T-helper 1 cell treated with Interleukin-12 subunit alpha and Interleukin-12 subunit beta and Interleukin-4 antibody, amounts not matched to agents 30 ng/mL and 1 ng/mL, for 36 hours (primary cell): Measurements from ENCODE around the gene CHD5. TPM values are rescaled to one million over a fixed set of nuclear protein-coding genes. Genes with fewer than 3 reads are reported as not detected.

Experiments used
- intact Hi-C: fragments of 100-400 bp; cut with micrococcal nuclease; formaldehyde crosslinking; loops from one replicate; pipeline ENCODE4 v1.15.1; 2024
- total RNA-seq: library from RNA; stranded (reverse); gene quantifications from 2 replicates; pipeline ENCODE4 v1.2.3, GENCODE V29; 2022

The CHD5 gene
- total RNA-seq, 1 donor from 2014 or later, result 2.3 TPM

DNA sequence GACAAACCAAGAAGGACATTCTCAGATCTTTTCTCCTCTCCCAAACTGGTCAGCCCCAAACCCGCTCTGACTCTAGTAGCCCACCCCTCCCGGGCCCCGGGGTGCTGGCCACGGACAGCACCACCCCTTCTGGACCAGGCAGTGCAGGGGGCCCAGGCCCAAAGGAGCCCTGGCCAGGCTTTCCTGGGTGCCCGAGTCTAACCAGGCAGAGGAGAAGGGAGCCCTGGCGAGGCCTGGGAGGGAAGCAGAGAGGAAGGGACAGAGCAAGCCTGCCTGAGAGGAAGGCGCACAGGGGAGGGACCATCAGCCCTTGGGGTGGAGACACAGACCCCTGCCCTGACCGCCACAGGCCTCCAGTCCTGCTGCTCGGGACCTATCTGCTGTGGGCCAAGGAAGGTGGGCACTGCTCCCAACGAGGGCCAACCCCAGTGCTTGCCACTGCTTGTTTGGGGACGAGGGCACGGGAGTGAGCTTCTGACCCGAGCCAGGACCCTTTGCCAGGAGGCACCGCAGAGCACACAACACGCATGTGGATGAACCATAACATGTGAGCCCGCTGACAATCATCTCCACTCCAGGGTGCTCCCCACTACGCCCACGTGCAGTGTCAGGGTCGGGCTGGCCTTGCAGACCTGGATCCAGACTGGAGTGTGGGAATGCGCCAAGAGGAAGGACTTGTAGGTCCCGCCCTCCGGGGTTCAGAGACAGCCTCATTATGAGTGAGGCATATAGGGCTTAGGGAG lies 76.8 kb downstream of the CHD5 start:
- intact Hi-C loops, result no loop called here

DNA sequence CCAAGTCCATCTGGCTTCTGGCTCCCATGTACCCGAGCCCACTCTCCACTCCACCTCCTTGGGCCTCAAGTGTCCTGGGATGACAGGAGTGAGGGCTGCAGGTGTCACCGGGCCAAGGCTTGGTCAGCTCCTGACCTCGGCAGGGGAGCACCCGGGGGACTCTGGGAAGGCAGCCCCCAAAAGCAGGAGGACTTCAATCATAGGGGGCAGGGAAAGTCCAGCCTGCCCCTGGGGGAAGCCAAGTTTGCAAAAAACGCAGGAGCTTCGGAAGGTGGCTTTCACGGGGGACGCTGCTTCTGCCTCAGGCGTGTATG lies 77.6 kb downstream of the CHD5 start:
- intact Hi-C loops, result no loop called here

DNA sequence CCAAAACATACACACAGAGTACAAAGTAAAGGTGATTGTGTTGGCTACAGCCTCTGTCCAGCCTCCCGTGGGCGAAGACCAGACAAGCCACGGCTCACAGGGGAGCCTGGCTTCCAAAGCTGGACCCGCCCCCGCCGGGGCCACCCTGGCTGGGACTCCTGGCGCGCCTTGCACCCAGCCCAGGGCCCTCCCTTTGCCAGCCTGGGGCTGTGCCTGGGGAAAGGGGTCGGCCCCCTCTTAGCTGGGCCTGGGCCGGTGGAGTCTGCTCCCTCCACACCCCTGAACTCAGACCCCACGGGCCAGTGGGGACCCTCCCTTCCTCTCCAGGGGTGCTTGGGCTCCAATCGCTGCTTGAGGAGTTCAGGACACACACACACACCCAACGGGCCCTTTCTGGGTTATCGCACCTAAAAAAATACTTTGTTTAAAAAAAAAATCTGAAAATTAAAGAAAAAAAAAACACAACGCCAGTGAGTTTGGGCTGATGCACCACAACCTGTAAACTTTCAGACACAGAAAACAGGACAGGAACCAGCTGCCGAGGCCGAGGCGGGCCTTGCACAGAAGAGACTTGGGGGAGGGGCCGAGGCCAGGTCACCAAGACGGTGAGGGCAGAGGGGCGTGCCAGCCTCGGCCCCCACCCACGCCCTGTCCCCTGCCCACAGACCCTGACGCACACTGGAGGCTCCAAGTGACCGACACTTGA lies 78.1 kb downstream of the CHD5 start:
- intact Hi-C loops, result no loop called here

DNA sequence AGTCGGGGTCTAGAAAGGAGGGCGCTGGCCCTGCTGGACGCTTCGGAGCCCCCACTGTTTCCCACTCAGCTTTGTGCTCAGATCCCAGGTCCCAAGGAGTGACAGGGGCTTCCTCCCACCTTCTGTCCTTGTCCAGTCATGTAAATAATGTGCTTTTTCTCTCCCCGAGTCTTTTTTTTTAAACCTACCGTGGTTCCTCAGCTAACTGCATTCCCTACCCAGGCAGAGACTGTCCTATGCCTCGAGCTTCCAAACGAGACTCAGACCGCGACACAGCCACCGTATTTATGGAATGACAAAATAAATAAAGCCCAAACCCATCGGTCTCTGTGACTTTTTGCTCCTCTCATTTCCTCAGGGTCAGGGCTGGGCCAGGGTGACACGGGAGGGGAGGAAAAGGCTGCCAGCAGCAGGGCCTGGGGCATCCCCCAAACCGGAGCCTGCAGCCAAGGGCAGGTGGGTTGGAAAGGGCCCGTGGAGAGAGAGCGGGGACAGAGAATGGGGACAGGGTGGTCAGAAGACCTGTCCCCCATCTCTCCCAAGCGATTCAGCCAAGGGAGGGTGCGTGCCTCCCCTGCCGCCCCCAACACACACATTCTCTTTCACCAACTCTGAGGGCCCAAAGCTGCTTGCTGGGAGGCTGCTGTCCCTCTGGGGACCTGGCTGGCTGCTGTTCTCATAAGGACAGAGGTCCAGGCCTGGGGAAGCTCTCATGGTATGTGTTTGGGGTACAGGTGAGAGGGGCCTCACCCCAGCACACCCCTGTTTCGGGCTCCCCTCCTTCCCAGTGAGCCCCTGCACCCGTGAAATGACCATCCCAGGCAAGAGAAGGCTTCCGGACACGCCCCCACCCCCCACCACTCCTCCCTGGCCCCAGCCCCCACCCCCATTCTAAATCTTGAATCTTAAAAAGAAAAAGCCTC lies 79.0 kb downstream of the CHD5 start:
- intact Hi-C loops, result no loop called here

DNA sequence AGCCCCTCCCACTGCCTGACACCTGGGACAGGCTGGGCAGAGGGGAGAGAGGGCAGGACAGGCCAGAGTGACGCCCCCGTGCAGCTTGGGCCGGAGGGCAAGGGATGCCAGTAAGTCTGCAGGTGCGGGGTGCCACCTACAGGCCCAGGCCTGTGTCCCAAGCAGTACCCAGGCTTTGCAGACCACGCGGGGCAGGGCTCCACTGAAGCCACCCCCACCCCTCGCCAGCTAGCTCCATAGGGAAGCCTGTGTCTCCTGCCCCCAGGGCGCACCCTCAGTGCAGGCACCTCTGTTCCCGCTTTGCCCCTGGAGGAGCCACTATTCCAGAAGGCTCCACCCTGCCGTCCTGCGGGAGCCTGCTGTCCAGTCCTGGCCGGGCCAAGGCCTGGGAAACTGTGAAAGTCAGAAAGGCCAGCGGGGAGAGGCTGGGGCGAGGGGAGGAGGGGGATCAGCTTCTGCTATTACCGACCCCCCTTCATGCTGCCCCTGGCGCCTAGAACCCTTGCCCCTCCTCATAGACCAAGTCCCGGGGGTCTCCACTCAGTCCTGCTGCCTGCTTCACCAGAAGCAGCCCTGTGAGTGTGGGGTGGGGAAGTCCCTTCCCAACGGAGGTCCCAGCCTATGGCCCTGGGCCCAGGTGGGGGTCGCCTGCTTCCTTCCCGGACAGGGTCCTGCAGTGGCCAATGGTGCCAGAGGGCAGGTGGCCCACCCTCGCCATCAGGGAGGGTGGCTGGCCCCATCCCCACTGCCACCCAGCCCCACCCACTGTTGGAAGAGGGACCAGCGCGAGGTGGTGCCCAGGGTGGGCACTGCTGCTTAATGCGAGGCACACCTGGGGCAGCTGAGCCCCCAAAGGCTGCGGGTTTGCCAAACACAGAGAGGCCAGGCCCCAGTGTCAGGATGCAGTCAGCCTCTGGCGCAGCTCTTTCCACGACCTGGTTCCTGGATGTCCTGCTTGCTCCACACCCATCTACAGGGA lies 80.0 kb downstream of the CHD5 start:
- intact Hi-C loops, result no loop called here

DNA sequence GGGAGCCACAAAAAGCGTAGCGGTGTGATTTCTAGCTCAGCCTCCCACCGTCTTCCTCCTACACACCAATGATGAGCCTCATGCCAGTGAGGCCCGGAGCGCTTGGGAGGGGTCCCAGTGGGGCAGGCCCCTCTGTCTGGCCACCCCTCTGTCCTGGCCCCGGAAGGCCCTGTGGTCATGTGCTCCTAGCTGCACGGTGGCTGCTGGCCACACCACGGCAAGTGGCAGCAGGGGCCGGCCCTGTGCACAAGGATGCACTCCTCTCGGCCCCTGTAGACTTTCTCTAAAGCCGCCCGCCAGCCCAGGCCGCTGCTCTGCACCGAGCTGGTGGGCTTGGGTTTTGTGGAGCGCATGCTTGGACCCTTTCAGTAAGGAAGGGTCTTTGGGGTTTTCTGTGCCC lies 80.8 kb downstream of the CHD5 start:
- intact Hi-C loops, result no loop called here

DNA sequence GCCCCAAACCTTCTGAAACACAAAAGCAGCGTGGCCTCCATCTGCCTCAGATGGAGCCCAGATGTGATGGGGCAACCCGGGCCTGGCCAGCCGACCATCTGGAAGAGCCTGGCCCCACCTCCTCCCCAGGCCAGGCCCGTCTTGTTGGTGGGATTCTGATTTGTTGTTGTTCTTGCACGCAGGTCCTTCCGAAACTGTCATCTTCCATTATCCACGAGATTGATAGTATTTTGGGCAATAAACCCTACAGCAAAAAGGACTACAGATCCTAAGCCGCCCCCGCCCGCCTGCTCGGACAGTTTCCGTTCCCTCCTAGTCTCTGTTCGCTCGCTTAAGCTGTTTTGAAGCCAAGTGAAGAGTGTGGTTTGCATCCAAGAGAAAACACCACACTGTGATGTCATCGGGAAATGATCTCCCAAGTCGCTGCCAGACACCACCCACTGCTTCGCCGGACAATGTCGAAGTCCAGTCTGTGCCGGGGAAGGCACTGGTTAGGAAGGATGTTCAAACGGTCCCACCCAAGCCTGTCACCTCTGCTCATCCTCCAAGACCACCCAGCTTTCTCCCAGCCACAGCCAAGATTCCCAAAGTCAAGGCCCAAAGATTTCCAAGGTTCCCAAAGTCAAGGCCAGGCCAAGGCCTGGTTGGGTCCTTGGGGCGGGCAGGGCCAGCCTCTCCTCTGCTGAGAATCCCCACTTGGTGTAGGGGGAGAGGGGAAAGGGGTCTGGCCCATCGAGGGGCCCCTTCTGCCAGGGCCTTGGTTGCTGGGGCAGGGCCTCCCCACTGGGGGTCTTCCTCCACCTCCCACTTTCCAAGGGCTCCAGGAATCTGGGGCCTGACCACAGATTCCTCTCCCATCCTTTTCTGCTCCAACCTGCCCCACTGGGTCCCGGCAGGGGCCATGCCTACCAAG lies 81.6 kb downstream of the CHD5 start:
- intact Hi-C loops, result no loop called here

DNA sequence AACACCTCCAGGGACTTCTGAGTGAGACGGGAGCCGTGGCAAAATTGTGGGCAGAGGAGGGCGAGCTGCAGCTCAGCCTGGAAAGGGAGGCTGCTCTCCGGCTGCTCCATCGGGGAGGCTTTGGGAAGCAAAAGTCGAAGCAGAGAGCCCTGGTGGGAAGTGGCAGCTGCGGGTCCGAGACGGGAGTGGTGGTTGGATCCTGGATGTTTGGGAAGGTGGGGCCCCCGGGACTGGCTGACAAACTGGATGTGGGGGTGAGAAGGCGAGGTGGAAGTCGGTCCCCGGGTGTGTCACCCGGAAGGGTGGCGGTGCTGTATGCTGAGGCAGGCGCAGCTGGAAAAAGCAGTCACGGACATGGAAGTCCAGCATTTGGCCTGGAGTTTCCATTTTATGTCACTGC lies 82.3 kb downstream of the CHD5 start:
- intact Hi-C loops, result no loop called here

DNA sequence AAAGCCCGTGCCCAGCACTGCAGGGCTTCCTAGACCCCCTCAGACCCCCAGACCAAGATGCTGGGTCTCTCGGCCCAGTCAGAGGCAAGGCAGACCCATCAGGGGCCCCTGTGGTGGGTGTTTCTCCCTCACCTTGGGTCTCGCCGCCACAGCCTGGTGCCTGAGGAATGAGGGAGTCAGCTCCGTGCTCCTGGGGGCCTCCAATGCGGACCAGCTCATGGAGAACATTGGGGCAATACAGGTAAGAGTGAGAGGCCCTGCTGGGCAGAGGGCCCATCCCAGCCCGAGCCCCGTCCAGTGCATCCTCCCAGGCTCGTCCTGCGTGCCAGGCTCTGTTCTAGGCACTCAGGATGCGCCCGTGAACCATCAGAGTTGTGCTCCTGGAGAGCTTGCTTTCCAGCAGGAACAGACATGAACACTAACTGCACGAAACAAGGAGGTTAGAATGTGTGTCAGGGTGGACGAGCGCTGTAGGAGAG lies 83.0 kb downstream of the CHD5 start:
- intact Hi-C loops, result no loop called here

DNA sequence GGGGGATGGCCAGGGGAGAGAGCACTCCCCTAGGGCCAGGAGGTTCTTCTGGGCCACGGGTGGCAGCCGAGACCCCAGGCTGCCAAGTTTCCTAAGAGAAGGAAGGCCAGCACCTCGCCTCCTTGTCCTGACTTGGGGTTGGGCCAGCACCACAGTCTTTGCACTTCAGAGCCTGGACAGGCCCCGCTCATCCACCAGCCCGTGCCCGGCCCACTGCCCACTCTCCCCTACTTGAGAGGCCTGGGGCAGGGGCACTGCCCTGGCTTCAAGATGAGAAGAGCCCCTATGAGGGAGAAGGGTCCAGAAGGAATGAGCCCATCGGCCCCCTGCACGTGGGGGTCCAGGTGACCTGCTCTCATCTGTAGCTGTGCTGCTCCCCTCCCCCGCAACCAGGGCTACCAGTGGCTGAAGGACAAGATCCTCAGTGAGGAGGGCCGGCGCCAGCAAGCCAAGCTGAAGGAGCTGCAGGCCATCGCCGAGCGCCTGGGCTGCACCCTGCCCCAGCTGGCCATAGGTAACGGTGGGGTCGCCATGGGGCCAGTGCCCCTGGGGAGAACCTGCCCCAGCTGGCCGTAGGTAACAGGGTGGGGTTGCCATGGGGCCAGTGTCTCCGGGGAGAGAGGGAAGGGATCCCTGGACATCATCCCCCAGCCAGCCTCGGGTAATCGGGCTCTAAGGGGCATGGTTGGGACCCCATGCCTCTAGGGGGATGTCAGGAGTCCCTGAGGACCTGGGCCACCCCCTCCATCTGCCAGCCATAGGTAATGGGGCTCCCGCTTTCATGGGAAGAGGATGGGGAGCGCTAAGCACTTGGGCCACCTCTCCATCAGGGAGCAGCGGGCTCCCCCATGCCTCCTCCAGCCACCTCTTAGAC lies 83.6 kb downstream of the CHD5 start:
- intact Hi-C loops, result no loop called here

DNA sequence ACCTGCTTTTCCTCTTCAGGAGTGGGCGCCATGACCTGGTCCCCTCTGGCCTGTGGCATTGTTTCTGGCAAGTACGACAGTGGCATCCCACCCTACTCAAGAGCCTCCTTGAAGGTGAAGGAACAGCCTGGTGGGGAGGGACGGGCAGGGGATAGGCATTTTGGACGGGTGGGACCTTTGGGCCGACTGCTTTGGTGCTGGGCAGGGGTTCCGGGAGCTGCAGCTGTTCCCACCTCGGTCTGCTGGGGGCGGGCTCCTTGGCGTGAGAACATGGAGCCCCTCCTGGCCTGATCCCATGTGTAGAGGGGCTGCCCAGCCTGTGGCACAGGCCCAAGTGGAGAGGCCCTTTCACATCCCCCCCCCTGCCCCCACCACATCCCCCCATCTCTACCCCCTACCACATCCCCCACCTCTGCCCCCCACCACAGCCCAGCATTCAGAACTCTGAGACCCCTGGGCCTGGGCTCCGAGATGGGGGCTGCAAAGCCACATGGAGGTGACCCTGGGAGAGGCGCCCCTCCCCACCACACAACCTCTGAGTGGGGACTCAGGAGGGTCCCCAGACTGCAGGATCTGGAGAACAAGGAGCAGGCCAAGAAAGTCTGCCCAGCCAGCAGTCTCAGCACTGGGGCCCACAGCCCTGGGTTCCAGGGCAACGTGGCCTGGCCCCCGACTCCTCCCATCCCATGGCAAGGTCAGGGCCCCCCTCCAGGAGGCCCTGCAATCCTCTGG lies 84.4 kb downstream of the CHD5 start:
- intact Hi-C loops, result no loop called here

DNA sequence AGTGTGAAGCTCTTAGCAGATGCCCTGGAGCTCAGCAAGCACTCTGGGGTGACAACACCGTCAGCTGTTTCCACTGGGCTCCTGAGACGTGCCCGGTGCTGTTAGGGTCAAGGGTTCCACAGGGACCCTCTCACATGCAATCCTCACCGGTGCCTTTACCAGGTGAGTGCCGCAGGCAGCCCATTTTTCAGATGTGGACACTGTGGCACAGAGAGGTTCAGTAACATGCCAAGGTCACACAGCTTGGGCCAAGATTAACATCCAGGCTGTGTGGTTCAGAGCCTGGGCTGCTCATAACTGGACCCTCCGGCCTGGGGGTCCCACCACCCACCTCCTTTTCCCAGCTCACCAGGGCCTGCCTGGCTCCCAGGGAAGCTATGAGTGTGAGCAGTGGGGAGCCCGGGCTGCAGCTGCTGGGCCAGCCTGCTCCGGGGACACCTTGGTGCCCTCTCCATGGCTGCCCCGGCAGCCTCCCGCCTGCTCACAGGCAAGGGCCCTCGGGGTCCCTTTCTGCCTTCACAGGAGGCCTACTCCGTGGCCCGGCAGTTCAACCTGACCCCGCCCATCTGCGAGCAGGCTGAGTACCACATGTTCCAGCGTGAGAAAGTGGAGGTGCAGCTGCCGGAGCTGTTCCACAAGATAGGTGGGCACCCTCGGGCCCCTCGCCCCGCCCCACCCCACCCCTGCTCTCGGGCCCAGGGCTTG lies 85.2 kb downstream of the CHD5 start:
- intact Hi-C loops, result no loop called here

DNA sequence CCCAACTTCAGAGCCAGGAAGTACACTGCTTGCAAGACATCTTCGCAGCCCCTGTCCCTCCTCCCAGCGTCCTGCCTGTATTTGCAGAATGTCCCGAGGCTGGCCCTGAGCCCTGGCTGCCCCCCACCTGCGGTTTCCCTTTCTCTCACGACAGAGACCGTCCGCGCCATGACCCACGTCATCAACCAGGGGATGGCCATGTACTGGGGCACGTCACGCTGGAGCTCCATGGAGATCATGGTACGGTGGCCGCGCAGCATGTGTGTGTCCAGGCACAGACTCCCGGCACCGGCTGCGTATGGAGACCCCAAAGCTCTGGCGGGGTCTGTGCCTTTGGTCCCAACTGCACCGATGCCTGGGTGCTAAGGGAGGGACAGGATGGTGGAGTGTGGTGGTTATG lies 85.9 kb downstream of the CHD5 start:
- intact Hi-C loops, result no loop called here

DNA sequence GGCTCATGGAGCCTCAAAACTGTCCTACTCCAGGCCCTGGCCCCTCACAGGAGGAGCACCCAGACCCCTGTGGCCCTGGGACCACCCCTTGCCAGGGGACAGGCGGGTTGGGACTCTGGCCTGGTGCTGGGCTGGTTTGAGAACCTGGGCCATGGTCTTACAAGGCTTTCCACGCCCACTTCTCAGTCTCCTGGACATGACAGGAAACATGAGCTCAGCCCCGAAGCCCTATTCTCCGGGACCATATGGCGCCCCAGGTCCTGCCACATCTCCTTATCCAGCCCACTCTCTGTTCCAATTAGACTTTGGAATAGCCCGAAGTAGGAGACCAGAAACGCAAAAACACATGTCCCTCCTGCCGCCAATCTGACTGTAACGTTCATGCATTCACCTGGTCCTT lies 86.5 kb downstream of the CHD5 start:
- intact Hi-C loops, result no loop called here

DNA sequence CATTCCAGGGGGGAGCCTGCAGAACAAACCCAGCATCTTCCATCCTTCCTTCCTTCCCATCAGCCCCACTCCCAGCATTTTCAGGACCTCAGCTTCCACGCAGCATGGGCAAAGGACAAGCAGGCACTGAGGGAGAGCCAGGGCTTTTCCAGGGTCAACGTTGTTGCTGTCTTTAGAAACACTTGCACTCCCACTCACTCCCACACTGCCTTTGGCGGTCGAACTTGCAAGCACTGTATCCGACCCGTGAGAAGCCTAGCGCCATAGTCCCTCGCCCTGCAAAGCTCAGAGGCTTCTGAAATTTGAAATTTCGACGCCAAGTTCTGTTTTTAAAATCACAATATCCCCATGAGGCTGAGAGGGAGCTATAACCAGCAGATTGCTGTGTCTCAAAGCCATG lies 87.0 kb downstream of the CHD5 start:
- intact Hi-C loops, result no loop called here

DNA sequence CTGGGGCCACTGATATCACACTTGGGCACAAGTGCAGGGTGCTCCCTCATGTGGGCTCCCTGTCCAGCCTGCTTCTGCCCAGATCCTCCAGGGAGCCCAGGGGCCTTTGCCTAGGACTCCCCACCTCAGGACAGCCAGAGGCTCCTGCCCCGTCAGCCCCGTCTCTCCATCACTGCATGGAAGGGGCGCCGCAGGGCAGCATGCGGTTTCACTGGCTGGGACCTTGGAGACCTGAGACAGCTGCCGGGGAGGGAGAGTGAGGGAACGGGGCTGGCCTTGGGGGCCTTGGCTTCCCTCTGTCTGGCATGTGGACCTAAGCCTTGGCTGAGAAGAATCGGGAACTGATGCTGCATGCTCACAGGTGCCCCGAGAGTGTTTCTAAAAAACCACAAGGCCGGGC lies 87.9 kb downstream of the CHD5 start:
- intact Hi-C loops, result no loop called here

DNA sequence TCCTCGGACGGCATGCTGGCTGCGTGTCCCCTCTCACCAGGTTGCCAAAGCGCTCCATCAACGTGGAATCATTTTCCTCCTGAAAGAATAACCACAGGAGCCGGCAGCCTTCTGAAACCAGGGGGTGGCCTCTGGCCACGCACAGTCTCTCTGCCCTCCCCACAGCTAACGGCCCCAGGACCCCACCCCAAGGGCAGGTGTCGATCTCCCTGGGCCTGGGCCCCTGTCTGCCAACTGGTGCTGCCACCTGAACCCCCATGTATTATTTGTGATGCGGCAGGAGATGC lies 88.4 kb downstream of the CHD5 start:
- intact Hi-C loops, result no loop called here
